GM23338 (cell line): ENCODE results near the gene REPS1.

Source experiments
- CTCF ChIP-seq, 2 experiments: fragments of 200-600 bp in 1 of 2; sonication (generic) in 1 of 2; conservative IDR thresholded peaks; 2 replicates each; pipeline versions ENCODE4 v1.5.1 to v1.6.1; 2016 to 2017; ENCODE audit warnings: antibody characterized with exemption in 2 of 2, low read depth in 2 of 2, mild to moderate bottlenecking in 2 of 2, moderate library complexity in 1 of 2
- POLR2AphosphoS5 ChIP-seq: IDR thresholded peaks from 2 replicates; pipeline ENCODE4 v1.6.1; 2016; ENCODE audit warnings: antibody characterized with exemption, low read depth

- no peak for TF ChIP-seq CTCF (conservative IDR thresholded peaks at IDR 0.05; ENCODE audit: low read depth in 2 of 2)
- no peak for TF ChIP-seq POLR2AphosphoS5
Measured at GRCh38 chr6:138958595-138958994, 29.5 kb downstream of the REPS1 start.
